G401.6 (cell line): Measurements from ENCODE around the gene CEP152.

Experiments used
- FAIRE-seq: peaks from 2 replicates; lab custom pipeline; 2012; peaks lifted over from hg19 to GRCh38; lab: Jason Lieb, UNC

The CEP152 gene

GRCh38 chr15:48761393-48762158 lies 49.3 kb downstream of the CEP152 start:
- FAIRE-seq, result no peak

DNA sequence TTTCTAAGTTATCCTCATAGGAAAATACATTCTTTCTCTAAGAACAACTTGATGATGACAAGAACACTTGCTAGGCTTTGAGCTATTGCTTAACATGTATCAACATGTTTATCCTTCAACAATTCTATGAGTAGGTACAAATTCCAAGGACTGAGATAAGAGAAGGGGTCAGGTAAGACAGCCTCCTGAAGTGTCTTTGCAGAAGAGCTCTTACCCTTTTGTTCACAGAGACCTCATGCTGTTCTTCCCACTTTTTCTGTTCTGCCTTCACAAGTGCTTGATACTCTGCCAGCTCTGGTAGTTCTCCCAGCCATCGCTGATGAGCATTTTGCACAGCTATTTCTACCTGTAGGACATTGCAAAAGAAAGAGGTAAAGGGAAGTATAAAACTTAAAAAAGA lies 50.9 kb downstream of the CEP152 start:
- no peak for FAIRE-seq

DNA sequence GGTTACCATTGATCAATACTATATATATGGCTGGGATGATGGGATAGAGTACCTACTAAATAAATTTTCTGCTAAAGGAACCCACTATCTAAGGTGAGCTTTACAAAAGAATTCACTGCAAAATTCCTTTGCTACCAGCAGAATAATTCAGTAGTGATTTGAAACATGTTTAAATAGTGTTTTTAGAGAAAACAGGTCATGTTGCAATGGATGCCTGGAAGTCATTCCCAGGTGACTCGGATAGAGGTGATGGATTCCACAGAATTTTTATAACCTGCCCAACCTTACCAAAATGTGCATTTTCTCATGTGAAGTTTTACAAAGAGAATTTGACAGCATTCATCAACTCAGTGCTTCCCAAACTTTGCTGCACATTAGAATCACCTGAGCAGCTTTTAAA lies 53.2 kb downstream of the CEP152 start:
- FAIRE-seq, result no peak

- no peak for FAIRE-seq
Measured at GRCh38 chr15:48754011-48754410, 56.9 kb downstream of the CEP152 start.

GRCh38 chr15:48751595-48751994 lies 59.3 kb downstream of the CEP152 start:
- no peak for FAIRE-seq

DNA sequence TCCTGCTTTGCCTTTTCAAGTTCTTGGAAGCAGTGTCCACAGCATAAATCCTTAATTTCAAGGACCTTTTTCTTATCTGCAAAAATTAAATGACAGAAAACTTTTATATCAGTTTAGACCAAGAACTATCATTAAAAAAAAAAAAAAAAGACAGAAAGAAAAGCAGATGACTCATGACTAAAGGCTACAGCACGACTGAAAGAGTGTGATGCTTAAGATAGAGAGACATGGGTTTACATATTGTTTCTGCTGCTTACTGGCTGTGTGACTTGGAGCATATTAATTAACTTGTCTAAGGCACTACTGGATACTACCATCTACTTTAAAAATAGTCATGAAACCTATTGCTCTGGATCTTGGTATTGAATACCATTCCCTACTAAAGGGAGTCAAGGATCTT lies 62.3 kb downstream of the CEP152 start:
- no peak for FAIRE-seq

- no peak for FAIRE-seq
Measured at GRCh38 chr15:48733615-48734014, 77.3 kb downstream of the CEP152 start.

DNA sequence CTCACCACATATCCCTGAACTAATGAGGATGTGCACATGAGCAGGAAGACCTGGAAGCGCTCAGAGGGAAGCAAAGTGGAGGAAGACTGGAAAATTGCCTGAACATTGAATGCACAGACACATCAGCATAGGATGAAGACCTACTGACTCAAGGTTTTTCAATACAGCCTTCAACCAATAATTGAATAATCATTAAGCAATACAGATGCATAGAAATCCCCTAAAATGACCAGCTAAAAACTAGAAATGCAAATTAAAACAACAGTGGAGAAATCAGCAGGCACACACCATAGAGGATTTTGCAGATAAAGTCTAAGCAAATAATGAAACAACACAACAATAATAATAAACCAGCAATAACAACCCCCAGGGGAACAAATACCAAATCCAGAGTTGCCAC lies 80.4 kb downstream of the CEP152 start:
- no peak for FAIRE-seq

DNA sequence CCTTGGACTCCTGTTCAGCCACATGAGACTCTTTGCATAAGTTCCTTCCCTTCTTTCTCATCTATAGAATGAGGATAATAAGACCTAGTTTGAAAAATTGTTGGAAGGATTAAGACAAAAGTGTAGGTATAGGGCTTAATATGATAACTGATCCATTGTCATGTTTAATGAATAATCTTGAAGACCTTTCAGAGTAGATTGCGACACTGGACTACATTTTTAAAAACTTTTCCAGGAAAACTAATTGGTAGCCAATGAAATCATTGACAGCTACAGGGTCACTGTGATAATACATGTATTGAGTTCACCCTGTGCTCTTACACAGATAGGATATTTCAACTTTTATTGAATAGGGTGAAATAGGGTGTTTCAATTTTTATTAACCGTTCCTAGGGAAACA lies 86.9 kb downstream of the CEP152 start:
- no peak for FAIRE-seq

DNA sequence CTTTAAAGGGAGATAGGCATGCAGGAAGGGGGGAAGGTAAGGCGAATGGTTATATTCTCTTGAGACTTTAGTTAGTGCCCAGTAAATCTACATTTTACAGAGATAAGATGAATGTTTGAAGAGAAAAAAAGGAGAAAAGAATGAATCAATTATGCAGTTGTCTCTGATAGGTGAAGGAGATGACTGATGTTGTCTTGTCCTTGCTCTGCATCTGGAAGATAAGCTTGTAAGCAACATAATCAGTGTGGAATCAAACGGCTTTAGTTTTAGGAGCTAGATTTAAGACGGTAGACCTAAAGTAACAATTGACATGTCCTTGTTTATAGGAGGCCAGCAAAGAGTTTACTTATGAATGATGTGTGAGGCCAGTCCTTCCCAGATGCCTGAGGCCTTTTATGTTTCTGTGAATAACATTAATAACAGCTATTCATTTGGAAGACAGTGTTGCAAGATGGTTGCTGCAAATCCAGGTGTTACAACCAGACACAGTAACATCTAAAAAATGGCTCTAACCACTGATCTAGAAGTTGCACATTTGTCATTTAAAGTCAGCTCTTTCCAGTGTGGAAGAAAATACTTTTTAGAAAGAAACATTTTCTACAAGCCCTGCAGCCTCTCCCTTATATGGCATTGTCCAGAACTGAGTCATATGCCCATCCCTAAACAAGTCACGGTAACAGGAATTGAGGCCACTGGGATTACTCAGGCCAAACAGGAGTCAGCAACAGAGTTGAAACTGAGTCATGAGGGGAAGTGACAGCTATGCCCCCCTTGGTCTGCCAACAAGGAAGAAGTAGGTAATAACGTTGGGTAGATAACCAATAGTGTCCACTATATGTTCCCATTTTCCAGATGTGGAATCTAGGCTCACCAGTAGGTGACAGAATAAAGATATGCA lies 87.9 kb downstream of the CEP152 start:
- FAIRE-seq, result no peak

DNA sequence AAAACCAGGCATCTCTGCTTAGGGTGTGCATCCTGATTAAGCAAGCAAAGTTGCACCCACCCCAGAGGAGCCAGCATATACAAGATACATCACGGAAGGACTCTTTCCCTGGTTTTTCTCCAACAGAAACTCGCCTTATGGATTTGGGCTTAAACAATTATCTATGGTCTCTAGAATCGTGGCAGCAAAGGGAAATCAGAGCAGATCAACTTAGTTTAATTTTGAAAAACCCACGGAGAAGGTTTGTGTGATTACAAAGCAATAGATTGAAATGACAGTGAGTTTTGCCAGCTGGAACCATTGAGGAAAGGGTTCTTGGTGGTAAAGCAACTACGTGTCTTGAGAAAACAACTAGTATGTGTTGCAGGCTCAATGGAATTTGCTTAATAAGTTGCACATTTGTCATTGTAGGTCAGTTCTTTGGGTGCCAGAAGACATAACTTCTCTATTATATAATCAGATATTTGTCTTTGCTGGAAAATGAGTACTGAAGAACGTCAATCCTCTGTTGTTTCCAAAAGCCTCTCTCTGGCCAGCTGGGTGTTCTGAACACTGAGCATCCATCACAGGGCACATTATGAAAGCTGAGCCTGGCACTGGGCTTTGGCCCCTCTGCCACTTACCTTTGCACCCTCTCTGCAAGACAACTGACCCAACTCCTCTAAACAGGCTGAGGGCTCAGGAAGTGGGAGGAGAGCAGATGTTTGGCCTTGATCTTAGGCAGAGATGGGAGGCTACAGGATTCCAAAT lies 89.6 kb downstream of the CEP152 start:
- FAIRE-seq, result no peak

GRCh38 chr15:48720646-48721045 lies 90.2 kb downstream of the CEP152 start:
- no peak for FAIRE-seq

DNA sequence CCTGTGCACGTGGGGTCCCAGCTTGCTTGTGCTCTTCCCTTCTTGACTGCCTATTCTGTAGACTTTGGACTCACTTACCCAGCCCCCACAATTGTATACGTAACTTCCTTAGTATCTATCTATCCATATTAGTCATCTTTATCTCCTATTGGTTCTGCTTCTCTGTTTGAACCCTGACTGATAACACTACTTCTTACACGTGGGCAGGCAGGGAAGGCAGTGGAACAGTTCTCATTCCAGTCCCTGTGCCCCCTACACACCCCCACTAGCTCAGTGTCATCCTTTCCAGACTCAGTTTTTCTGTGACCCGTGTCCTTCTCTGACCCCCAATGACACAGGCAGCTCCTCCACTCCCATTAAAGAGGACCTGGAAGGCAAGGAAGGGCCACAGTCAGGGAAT lies 91.2 kb downstream of the CEP152 start:
- no peak for FAIRE-seq

- FAIRE-seq, result no peak
Measured at GRCh38 chr15:48718646-48719045, 92.2 kb downstream of the CEP152 start.

DNA sequence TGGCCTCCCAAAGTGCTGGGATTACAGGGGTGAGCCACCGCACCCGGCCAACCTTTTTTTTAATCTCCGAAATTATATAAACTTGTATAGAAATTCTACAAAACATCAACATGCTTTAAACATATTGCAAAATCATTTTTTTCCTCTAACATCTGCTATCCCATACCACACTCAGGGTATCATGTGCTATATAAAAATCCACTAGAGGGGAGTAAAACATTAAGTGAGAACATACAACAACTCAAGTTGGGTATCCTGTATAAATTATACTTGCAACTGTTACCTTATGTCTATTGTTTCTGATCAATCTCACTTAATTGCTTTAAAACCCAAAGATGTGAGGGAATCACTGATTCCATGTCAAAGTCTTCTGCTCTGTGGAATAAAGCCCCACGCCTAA lies 93.4 kb downstream of the CEP152 start:
- no peak for FAIRE-seq

DNA sequence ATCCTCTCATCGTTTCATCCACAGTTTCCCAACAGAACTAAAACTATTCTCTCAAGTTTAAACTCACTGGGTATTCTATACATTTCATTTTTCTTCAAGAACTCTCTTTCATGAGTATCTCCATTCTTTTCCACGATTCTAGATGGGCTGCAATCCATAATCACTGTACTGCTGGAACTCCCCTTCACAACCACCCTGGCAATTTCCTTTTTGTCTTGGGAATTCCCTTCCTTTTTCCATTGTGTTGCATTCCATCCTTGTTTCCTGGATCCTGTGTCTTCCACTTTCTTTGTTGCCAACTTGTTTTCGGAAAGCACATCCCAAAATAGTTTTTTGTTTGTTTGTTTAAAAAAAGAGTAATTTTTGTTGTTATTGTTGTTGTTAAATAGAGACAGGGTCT lies 98.3 kb downstream of the CEP152 start:
- no peak for FAIRE-seq

GRCh38 chr15:48710952-48711495 lies 99.8 kb downstream of the CEP152 start:
- FAIRE-seq, result no peak

DNA sequence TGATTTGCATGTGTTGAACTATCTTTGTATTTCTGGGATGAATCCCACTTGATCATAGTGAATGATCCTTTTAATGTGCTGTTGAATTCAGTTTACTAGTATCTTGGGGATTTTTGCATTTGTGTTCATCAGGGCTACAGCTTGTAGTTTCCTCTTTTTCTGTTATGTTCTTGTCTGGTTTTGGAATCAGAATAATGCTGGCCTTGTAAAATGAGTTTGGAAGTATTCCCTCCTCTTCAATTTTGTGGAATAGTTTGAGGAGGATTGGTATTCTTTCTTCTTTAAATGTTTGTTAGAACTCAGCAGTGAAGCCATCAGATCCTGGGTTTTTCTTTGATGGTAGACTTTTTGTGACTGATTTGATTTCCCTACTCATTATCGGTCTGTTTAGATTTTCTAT lies 102.2 kb downstream of the CEP152 start:
- FAIRE-seq, result no peak

- no peak for FAIRE-seq
Measured at GRCh38 chr15:48705381-48705780, 105.5 kb downstream of the CEP152 start.

DNA sequence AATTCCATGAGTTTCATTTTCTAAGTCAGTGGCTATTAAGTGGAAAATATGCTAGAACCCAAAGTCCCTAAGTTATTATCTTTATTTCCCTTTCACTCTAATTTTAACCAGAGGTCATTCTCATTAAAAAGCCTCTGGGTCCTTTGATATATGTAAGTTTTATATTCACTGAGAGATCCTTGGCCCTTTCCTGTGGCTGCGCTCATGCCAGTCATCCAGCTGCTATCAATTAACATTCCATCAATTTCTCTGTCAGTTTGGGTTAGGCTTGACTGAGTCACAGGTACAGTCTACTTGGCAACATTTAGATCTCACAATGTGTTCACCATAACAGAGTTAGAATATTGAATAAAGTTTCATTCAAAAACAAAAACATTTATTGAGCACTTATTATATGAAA lies 107.3 kb downstream of the CEP152 start:
- no peak for FAIRE-seq

- FAIRE-seq, result no peak
Measured at GRCh38 chr15:48702569-48703236, 108.2 kb downstream of the CEP152 start.
